Measurements from ENCODE around the gene PLCB2. TPM values are rescaled to one million over a fixed set of nuclear protein-coding genes. Genes with fewer than 3 reads are reported as not detected.
A peak's percentile ranks its signal among the peaks of the same experiment; 100 is the strongest.

PLCB2 gene
- total and polyA plus RNA-seq, 9 of the 15 experiments (the other 6 are each of a cell fraction or from before 2014, with no cell fraction given): 0.37 to 12.3 (median 8.0) TPM

DNA sequence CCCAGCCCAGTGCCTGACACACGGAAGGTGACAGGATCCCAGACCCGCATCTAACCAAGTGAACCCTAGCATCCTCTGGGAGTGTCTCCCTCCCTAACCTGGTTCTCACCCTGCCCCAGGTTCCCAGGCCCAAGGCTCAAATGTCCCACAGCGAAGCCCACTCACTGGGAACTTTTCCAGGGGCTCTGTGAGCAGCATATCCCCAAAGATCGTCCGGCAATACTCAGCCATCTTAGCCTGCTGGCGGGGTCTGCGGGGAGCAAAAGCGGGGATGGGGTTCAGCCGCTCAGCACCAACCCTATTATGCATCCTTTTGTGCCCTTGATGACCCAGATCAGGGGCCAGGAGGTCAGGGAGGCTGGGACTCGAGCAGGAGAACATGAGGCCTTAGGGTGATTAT lies 10.4 kb downstream of the PLCB2 start (continued):
- TF ChIP-seq, protein P1, sequence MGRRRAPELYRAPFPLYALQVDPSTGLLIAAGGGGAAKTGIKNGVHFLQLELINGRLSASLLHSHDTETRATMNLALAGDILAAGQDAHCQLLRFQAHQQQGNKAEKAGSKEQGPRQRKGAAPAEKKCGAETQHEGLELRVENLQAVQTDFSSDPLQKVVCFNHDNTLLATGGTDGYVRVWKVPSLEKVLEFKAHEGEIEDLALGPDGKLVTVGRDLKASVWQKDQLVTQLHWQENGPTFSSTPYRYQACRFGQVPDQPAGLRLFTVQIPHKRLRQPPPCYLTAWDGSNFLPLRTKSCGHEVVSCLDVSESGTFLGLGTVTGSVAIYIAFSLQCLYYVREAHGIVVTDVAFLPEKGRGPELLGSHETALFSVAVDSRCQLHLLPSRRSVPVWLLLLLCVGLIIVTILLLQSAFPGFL (CRISPR knock-in tag; IDR thresholded peaks at IDR 0.05): no peak
- TF ChIP-seq, protein P2, sequence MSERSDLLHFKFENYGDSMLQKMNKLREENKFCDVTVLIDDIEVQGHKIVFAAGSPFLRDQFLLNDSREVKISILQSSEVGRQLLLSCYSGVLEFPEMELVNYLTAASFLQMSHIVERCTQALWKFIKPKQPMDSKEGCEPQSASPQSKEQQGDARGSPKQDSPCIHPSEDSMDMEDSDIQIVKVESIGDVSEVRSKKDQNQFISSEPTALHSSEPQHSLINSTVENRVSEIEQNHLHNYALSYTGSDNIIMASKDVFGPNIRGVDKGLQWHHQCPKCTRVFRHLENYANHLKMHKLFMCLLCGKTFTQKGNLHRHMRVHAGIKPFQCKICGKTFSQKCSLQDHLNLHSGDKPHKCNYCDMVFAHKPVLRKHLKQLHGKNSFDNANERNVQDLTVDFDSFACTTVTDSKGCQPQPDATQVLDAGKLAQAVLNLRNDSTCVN (CRISPR knock-in tag; IDR thresholded peaks at IDR 0.05): no peak
- no peak for TF ChIP-seq KDM4B (IDR thresholded peaks at IDR 0.05; ENCODE audit: borderline replicate concordance in 2 of 2, low read depth in 1 of 2)
- no peak for TF ChIP-seq POLR2AphosphoS2 (IDR thresholded peaks at IDR 0.05; ENCODE audit: low read length)

GRCh38 chr15:40296561-40297230 lies 11.0 kb downstream of the PLCB2 start:
- Histone ChIP-seq H2AFZ (ENCODE audit: low read depth, low read length) (no peak overlapping the region), H3K27ac (ENCODE audit: extremely low read depth, low read depth, low read length) (no peak overlapping the region), H3K9me1 (ENCODE audit: control insufficient read depth, insufficient read depth, low read length) (no peaks in the 10 kb centered on the region), H3K79me2 (ENCODE audit: control insufficient read depth, insufficient read depth, low read length) (no peaks in the 10 kb centered on the region), H3K36me3 (ENCODE audit: control insufficient read depth, insufficient read depth, low read length) (no peaks in the 10 kb centered on the region), H4K20me1 (replicated peaks; ENCODE audit: control insufficient read depth, insufficient read depth, low read length) (0 out of 2 replicates have a peak, but pooled peaks cover 2% of the 10 kb centered on the region), H3K9ac (ENCODE audit: insufficient read depth in 1 of 2, low read depth in 2 of 2, low read length in 2 of 2) (0 out of 4 replicates have a peak overlapping the region, but pooled peaks of 1 of the 2 experiments have one; percentile 50), H3K4me2 (ENCODE audit: insufficient read depth, low read length) (no peak overlapping the region), H3K4me1 (replicated peaks in 1 of 2; ENCODE audit: control insufficient read depth in 2 of 2, insufficient read depth in 2 of 2, low read length in 2 of 2) (peaks cover 12 to 27% of the 10 kb centered on the region in 2 experiments; a peak in 4 of 5 replicates), H3K4me3 (no peak overlapping the region), H3K9me3 (replicated peaks; ENCODE audit: control insufficient read depth, insufficient read depth, low read depth, low read length) (no peaks in the 10 kb centered on the region), H3K27me3 (ENCODE audit: control insufficient read depth in 2 of 2, insufficient read depth in 2 of 2, low read length in 2 of 2) (peaks cover 3 to 40% of the 10 kb centered on the region in 2 experiments; a peak in 4 of 5 replicates)
- intact Hi-C loops (cut with micrococcal nuclease): no loop called here
- ChIA-PET CTCF (ENCODE audit: low intra/inter-chr PET ratio) (no interaction called here), POLR2A (no interaction called here)
- in situ Hi-C loops (cut with MboI): no loop called here
- ATAC-seq: no peak
- TF ChIP-seq MIER1 (IDR thresholded peaks at IDR 0.05; ENCODE audit: low read depth) (no peak), ZNF609 (CRISPR knock-in tag; IDR thresholded peaks at IDR 0.05; ENCODE audit: borderline replicate concordance) (no peak), ZFP36 (IDR thresholded peaks at IDR 0.05; ENCODE audit: low read depth, low read length, partially characterized antibody) (peak; percentile 56)
- DNase-seq (ENCODE audit: extremely low read depth in 1 of 4, low spot score in 3 of 4): no peak
- no peak for FAIRE-seq
- BruUV-seq (replicated peaks): no TSS peak
- WGBS (ENCODE audit: insufficient coverage, low coverage, missing lambda C conversion rate): 26% methylated on average over 5 of the region's 5 CpGs
